ENCODE data around the gene ANKAR. TPM values are rescaled to one million over a fixed set of nuclear protein-coding genes. Genes with fewer than 3 reads are reported as not detected.

ANKAR gene
- total RNA-seq, 1 experiment from 2014 or later: 0.84 TPM

- no peak overlapping the region for H3K9ac ChIP-seq (ENCODE audit: low read length)
- H3K36me3 ChIP-seq (ENCODE audit: control insufficient read depth in 1 of 2, insufficient read depth in 2 of 2, low read length in 2 of 2): no peaks in the 10 kb centered on the region
- TF ChIP-seq EZH2 (IDR thresholded peaks at IDR 0.05) (no peak), CEBPB (IDR thresholded peaks at IDR 0.05; ENCODE audit: low read depth) (no peak), SRF (IDR thresholded peaks at IDR 0.05; ENCODE audit: low read depth) (no peak), FOSL1 (IDR thresholded peaks at IDR 0.05; ENCODE audit: low read depth) (no peak), ATF3 (IDR thresholded peaks at IDR 0.05) (no peak), EGR1 (IDR thresholded peaks at IDR 0.05; ENCODE audit: low read depth) (no peak)
- no peak overlapping the region for H3K4me3 ChIP-seq (replicated peaks in 1 of 2; ENCODE audit: low read depth in 1 of 2, low read length in 2 of 2)
- no peaks in the 10 kb centered on the region for H3K9me2 ChIP-seq (ENCODE audit: insufficient read depth)
- ChIA-PET RAD21 (ENCODE audit: low non-redundant PET in 1 of 2, low total read pairs in 2 of 2, uncharacterized antibody in 2 of 2, unreplicated experiment in 2 of 2) (no interaction called here), CTCF (no interaction called here), POLR2A (no interaction called here)
- H2AFZ ChIP-seq (ENCODE audit: low read depth, low read length, poor library complexity, severe bottlenecking): no peak overlapping the region
- H3K27me3 ChIP-seq (ENCODE audit: insufficient read depth, low read length): no peaks in the 10 kb centered on the region
- no peaks in the 10 kb centered on the region for H4K20me1 ChIP-seq (ENCODE audit: insufficient read depth)
- ATAC-seq (no peak), DNase-seq (ENCODE audit: low read depth, low spot score) (no peak)
- no peaks in the 10 kb centered on the region for H3K79me2 ChIP-seq (ENCODE audit: insufficient read depth, low read length)
- no peaks in the 10 kb centered on the region for H3K4me1 ChIP-seq (ENCODE audit: control insufficient read depth in 1 of 2, insufficient read depth in 2 of 2, low read length in 2 of 2)
- no peak overlapping the region for H3K27ac ChIP-seq (ENCODE audit: low read depth, low read length)
- no peak overlapping the region for H3K4me2 ChIP-seq (ENCODE audit: low read length)
- no peaks in the 10 kb centered on the region for H3K9me3 ChIP-seq (ENCODE audit: control insufficient read depth in 1 of 2, insufficient read depth in 1 of 2, low read depth in 1 of 2, low read length in 2 of 2)
- BruUV-seq (replicated peaks): no TSS peak
- intact Hi-C loops (cut with micrococcal nuclease): no loop called here
Observed at GRCh38 chr2:189641590-189641989, 32.9 kb upstream of the ANKAR start.

DNA sequence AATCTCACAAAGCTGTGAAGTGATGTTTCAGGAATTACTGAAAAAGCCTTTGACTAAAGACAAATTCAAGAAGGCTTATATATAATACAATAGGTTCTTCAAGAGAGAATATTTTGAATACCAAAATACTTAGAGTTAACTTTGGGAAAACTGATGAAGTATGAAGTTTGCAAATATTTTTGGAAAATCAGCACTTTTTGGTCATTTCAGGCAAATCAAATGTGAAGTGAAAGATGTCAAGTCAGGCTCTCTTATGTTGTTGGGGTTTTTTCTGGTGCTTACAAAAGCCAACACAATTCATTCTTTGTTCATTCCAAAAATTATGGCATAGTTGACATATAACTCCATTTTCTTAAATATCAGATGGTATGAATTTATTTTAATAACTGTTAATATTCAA lies 27.9 kb upstream of the ANKAR start:
- Histone ChIP-seq H3K9me2 (ENCODE audit: insufficient read depth) (no peaks in the 10 kb centered on the region), H3K9ac (ENCODE audit: low read length) (no peak overlapping the region), H2AFZ (ENCODE audit: low read depth, low read length, poor library complexity, severe bottlenecking) (no peak overlapping the region), H3K4me3 (replicated peaks in 1 of 2; ENCODE audit: low read depth in 1 of 2, low read length in 2 of 2) (no peak overlapping the region), H3K4me2 (ENCODE audit: low read length) (no peak overlapping the region), H3K27ac (ENCODE audit: low read depth, low read length) (no peak overlapping the region), H3K9me3 (ENCODE audit: control insufficient read depth in 1 of 2, insufficient read depth in 1 of 2, low read depth in 1 of 2, low read length in 2 of 2) (no peaks in the 10 kb centered on the region), H3K27me3 (ENCODE audit: insufficient read depth, low read length) (no peaks in the 10 kb centered on the region), H3K79me2 (ENCODE audit: insufficient read depth, low read length) (no peaks in the 10 kb centered on the region), H3K36me3 (ENCODE audit: control insufficient read depth in 1 of 2, insufficient read depth in 2 of 2, low read length in 2 of 2) (no peaks in the 10 kb centered on the region), H3K4me1 (ENCODE audit: control insufficient read depth in 1 of 2, insufficient read depth in 2 of 2, low read length in 2 of 2) (no peaks in the 10 kb centered on the region), H4K20me1 (ENCODE audit: insufficient read depth) (no peaks in the 10 kb centered on the region)
- ATAC-seq: no peak
- RAD21 ChIA-PET (ENCODE audit: low non-redundant PET in 1 of 2, low total read pairs in 2 of 2, uncharacterized antibody in 2 of 2, unreplicated experiment in 2 of 2): no interaction called here
- CTCF ChIA-PET: interaction anchor here (1.3 kb wide), 1 partner anchor 14 kb away, joined by 4 read pairs; no protein-coding TSS in a partner anchor
- BruUV-seq (replicated peaks): no TSS peak
- no peak for DNase-seq (ENCODE audit: low read depth, low spot score)
- POLR2A ChIA-PET: no interaction called here
- TF ChIP-seq ZNF274 (IDR thresholded peaks at IDR 0.05; ENCODE audit: low read depth, low read length): no peak
- TF ChIP-seq EZH2 (IDR thresholded peaks at IDR 0.05): no peak
- no peak for TF ChIP-seq EGR1 (IDR thresholded peaks at IDR 0.05; ENCODE audit: low read depth)
- no peak for TF ChIP-seq POLR2A (IDR thresholded peaks at IDR 0.05; ENCODE audit: borderline replicate concordance, extremely low read depth, insufficient read depth, insufficient read length)
- no peak for TF ChIP-seq EZH2phosphoT487 (IDR thresholded peaks at IDR 0.05; ENCODE audit: borderline replicate concordance)
- no peak for TF ChIP-seq YY1 (IDR thresholded peaks at IDR 0.05; ENCODE audit: extremely low read depth, insufficient replicate concordance, low read depth, low read length)
- no peak for TF ChIP-seq RAD21 (IDR thresholded peaks at IDR 0.05; ENCODE audit: low read depth)
- no peak for TF ChIP-seq SIN3A (IDR thresholded peaks at IDR 0.05; ENCODE audit: low read depth)
- no peak for TF ChIP-seq ZFX (IDR thresholded peaks at IDR 0.05)
- TF ChIP-seq, protein P1, sequence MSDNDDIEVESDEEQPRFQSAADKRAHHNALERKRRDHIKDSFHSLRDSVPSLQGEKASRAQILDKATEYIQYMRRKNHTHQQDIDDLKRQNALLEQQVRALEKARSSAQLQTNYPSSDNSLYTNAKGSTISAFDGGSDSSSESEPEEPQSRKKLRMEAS (IDR thresholded peaks at IDR 0.05): no peak
- TF ChIP-seq, protein P2, sequence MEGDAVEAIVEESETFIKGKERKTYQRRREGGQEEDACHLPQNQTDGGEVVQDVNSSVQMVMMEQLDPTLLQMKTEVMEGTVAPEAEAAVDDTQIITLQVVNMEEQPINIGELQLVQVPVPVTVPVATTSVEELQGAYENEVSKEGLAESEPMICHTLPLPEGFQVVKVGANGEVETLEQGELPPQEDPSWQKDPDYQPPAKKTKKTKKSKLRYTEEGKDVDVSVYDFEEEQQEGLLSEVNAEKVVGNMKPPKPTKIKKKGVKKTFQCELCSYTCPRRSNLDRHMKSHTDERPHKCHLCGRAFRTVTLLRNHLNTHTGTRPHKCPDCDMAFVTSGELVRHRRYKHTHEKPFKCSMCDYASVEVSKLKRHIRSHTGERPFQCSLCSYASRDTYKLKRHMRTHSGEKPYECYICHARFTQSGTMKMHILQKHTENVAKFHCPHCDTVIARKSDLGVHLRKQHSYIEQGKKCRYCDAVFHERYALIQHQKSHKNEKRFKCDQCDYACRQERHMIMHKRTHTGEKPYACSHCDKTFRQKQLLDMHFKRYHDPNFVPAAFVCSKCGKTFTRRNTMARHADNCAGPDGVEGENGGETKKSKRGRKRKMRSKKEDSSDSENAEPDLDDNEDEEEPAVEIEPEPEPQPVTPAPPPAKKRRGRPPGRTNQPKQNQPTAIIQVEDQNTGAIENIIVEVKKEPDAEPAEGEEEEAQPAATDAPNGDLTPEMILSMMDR (IDR thresholded peaks at IDR 0.05 in 2 of 3, conservative IDR thresholded peaks at IDR 0.05 in 1 of 3; ENCODE audit: borderline replicate concordance in 1 of 3, insufficient read depth in 1 of 3, low read depth in 2 of 3, low read length in 2 of 3): no peak
- no peak for TF ChIP-seq POLR2AphosphoS5 (IDR thresholded peaks at IDR 0.05; ENCODE audit: low read depth, low read length)
- no peak for TF ChIP-seq SRF (IDR thresholded peaks at IDR 0.05; ENCODE audit: low read depth)
- intact Hi-C loops (cut with micrococcal nuclease): no loop called here
